Measurements from ENCODE around the gene SPRR1B. TPM values are rescaled to one million over a fixed set of nuclear protein-coding genes. Genes with fewer than 3 reads are reported as not detected.

The SPRR1B gene
- total RNA-seq, 3 donors from 2014 or later, result not detected

DNA sequence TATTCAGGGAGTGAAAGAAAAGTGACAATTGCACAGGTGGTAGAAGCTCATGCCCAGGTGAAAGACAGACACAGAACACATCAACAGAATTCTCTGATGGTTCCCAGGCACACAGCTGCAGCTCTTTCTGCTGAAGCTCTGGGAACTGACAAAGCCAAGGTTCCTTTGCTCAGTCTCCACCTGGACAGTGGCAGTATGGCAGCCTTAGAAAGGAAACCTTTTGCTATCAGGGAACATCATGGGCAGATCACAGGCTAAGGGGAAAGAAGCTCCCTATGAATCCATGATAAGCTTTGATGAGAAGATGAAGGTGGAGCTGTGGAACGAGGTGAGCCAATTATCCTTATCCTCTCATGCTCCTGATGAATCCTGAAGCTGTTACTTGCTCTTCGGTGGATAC, 39.2 kb downstream of the SPRR1B start:
- no peaks in the 10 kb centered on the region for H3K9me3 Mint-ChIP-seq
- H3K36me3 Mint-ChIP-seq (ENCODE audit: insufficient read depth), result no peaks in the 10 kb centered on the region
- H3K4me1 Mint-ChIP-seq (ENCODE audit: low read depth), result no peaks in the 10 kb centered on the region
- peaks cover 21% of the 10 kb centered on the region for H3K27me3 Mint-ChIP-seq (ENCODE audit: low read depth)
- H3K4me3 Mint-ChIP-seq, result no peak overlapping the region
- no peak for DNase-seq
- no peak for ATAC-seq

DNA sequence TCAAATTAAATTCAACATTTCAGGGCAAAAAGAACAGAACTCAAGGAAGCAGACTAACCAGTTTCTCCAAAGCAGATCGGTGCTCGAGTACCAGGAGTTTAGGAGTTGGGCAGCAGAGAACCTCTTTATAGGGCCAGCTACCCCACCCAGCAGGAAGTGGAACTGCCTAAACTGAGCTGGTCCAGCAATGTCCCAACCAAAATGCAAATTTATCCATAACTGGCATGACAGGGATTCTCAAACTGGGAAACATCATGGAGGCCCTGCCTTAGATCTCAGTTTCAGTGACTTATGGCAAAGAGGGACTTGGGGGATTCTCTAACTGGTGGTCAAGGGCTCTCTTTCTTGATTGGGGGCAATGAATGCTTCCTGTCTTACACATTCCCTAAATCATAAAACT, 40.5 kb downstream of the SPRR1B start, which contains the start of gene SPRR2B:
TSS of gene SPRR2B (minus strand) at position 101 of the 400 bp plus-strand sequence. CDS start 772 bp downstream, outside the sequence.
- no peak within 1 kb of the TSS for H3K4me3 Mint-ChIP-seq
- DNase-seq (no peak), ATAC-seq (no peak)
- H3K4me1 Mint-ChIP-seq (ENCODE audit: low read depth), result no peaks in the 10 kb centered on the region
- H3K9me3 Mint-ChIP-seq, result no peaks in the 10 kb centered on the region
- peaks cover 11% of the 10 kb centered on the region for H3K27me3 Mint-ChIP-seq (ENCODE audit: low read depth)
- H3K36me3 Mint-ChIP-seq (ENCODE audit: insufficient read depth), result no peaks in the 10 kb centered on the region

DNA sequence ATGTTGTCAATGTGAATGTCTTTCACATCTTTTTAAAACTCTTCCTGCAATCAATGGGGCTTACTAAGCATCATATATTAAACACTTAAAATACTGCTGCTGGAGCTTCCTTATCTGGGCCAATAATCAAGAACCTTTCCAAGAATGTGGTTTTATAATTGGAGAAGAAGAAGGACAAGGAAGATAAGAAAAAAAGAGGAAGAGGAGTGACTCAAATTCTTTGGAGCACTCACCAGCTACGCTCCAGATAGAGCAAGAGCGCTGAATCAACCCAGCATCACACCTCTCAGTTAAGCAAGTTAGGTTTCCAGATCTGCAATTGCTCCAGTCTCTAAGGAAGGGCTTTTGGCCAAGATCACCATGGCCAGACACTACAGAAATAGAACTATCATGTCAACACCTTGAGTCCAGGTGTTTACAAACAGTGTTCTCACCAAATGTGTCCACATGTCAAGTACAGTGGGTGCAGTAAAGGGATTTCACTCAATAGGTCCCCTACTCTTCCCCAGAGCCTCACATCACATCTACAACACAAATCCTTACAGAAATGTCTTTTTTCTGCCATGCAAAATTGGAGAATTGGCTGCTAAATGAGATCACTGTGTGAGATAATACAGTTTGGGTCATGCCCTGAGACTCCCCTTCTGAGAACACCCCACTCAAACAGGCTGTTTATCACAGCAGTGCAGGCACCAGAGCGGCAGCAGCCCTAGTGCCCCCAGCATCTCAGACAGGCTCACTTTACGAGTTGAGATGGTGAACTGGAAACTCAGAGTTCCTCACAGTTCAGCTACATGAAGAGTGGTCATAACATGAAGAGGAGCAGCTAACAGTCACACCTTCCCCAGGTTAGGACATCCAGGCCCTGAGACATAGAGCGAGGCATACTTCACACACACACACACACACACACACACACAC, 42.1 kb downstream of the SPRR1B start:
- no peak overlapping the region for H3K4me3 Mint-ChIP-seq
- DNase-seq, result no peak
- ATAC-seq, result no peak
- no peaks in the 10 kb centered on the region for H3K4me1 Mint-ChIP-seq (ENCODE audit: low read depth)
- H3K27me3 Mint-ChIP-seq (ENCODE audit: low read depth), result peaks cover 12% of the 10 kb centered on the region
- no peaks in the 10 kb centered on the region for H3K9me3 Mint-ChIP-seq
- no peaks in the 10 kb centered on the region for H3K36me3 Mint-ChIP-seq (ENCODE audit: insufficient read depth)

DNA sequence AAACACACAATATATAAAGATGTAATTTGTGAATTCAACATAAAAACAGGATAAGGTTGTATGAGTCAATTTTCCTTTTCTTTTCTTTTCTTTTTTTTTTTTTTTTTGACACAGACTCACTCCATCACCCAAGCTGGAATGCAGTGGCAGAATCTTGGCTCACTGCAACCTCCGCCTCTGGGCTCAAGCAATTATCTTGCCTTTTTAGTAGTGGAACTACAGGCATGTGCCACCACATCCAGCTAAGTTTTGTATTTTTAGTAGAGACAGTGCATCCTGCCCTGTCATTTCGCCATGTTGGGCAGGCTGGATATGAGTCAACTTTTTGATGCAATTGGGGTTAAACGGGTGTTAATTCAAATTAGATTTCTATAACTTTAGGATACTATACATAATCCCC, 50.7 kb downstream of the SPRR1B start:
- no peak for ATAC-seq
- DNase-seq, result no peak
- H3K9me3 Mint-ChIP-seq, result peaks cover 9% of the 10 kb centered on the region
- H3K27me3 Mint-ChIP-seq (ENCODE audit: low read depth), result peaks cover 11% of the 10 kb centered on the region
- H3K36me3 Mint-ChIP-seq (ENCODE audit: insufficient read depth), result no peaks in the 10 kb centered on the region
- H3K4me3 Mint-ChIP-seq, result no peak overlapping the region
- H3K4me1 Mint-ChIP-seq (ENCODE audit: low read depth), result no peaks in the 10 kb centered on the region

Other genes with a start within 250 kb of the SPRR1B start
- not detected for gene LCE1E, start 244.9 kb upstream of the SPRR1B start, total RNA-seq
- not detected for gene LCE1D, start 234.5 kb upstream of the SPRR1B start, total RNA-seq
- not detected for gene LCE1C, start 224.6 kb upstream of the SPRR1B start, total RNA-seq
- gene LCE1B, start 219.2 kb upstream of the SPRR1B start, total RNA-seq, result not detected
- gene LCE1A, start 203.7 kb upstream of the SPRR1B start, total RNA-seq, result not detected
- gene LCE6A, start 188.3 kb upstream of the SPRR1B start, total RNA-seq, result not detected
- gene LCE7A, start 171.2 kb upstream of the SPRR1B start, total RNA-seq, result not detected
- gene SMCP, start 152.9 kb upstream of the SPRR1B start, total RNA-seq, result not detected
- gene IVL, start 122.7 kb upstream of the SPRR1B start, total RNA-seq, result not detected
- gene SPRR5, start 84.0 kb upstream of the SPRR1B start, total RNA-seq, result not detected
- gene SPRR4, start 60.6 kb upstream of the SPRR1B start, total RNA-seq, result not detected
- gene SPRR1A, start 47.1 kb upstream of the SPRR1B start, total RNA-seq, result not detected
- not detected for gene SPRR3, start 29.5 kb upstream of the SPRR1B start, total RNA-seq
- not detected for gene SPRR2D, start 9.9 kb downstream of the SPRR1B start, total RNA-seq
- not detected for gene SPRR2A, start 26.3 kb downstream of the SPRR1B start, total RNA-seq
- not detected for gene SPRR2B, start 40.4 kb downstream of the SPRR1B start, total RNA-seq
- gene SPRR2E, start 63.3 kb downstream of the SPRR1B start, total RNA-seq, result not detected
- not detected for gene SPRR2F, start 82.3 kb downstream of the SPRR1B start, total RNA-seq
- not detected for gene SPRR2G, start 119.7 kb downstream of the SPRR1B start, total RNA-seq
- not detected for gene LELP1, start 172.2 kb downstream of the SPRR1B start, total RNA-seq
- not detected for gene PRR9, start 186.4 kb downstream of the SPRR1B start, total RNA-seq
- not detected for gene LORICRIN, start 228.5 kb downstream of the SPRR1B start, total RNA-seq